A549 treated with CORT108297 at 1 μM for 4 hours (cell line): ENCODE measurements around the gene AUP1. TPM values are rescaled to one million over a fixed set of nuclear protein-coding genes. Genes with fewer than 3 reads are reported as not detected.

Experiments
- total RNA-seq: library from RNA; stranded (reverse); fragments of 200-300 nt; extraction: Qiagen RNA extraction; gene quantifications from 5 replicates; pipeline ENCODE4 v1.2.3, GENCODE V29; 2022

AUP1 gene
- 187 to 255 TPM (median 247 TPM) in 5 replicates for total RNA-seq

DNA sequence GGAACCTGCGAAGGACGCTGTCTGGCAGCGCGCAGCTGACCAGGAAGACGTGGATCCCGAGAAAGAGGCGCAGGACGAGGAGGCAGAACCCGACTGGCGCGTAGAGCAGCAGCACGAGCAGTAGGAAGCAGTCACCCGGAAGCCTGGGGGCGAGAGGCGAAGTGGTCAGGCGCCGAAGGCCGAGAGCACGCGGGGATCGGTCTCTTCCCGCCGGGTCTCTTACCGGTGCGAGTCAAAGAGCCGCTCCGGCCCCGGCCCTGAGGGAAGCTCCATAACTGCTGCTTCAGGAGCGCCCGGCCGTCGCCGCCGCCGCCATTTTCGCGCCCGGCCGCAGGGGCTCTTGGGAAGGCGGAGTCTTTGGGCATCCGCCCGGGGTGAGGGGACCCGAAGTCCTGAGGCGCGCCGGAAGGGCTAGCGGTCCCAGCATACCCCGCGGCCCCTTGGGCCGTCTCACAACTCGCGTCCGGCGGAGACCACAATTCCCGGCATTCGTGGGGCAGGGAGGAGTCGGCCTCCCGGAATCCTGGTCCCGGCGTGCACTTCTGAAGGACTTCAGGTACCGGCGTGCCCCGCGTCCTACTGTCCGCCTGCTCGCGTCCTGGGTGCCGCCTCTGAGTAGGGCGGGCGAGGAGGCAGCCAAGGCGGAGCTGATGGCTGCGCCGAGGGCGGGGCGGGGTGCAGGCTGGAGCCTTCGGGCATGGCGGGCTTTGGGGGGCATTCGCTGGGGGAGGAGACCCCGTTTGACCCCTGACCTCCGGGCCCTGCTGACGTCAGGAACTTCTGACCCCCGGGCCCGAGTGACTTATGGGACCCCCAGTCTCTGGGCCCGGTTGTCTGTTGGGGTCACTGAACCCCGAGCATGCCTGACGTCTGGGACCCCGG lies at the start of gene AUP1, which contains the start of gene HTRA2:
TSS of gene AUP1 (minus strand) at position 350 of the 882 bp plus-strand sequence. CDS start at position 273, 77 bp downstream.
TSS of gene HTRA2 (plus strand) at position 577 of the 882 bp plus-strand sequence. CDS start at position 651, 74 bp downstream.

GRCh38 chr2:74553892-74554819 lies 24.6 kb upstream of the AUP1 start, which contains the start of the genes DOK1 and LOXL3:
Gene DOK1 (plus strand): TSS chr2:74554720. CDS start chr2:74554755, 35 bp downstream.
Gene LOXL3 (minus strand): TSS chr2:74553942. CDS start chr2:74552634, 1,308 bp downstream.

DNA sequence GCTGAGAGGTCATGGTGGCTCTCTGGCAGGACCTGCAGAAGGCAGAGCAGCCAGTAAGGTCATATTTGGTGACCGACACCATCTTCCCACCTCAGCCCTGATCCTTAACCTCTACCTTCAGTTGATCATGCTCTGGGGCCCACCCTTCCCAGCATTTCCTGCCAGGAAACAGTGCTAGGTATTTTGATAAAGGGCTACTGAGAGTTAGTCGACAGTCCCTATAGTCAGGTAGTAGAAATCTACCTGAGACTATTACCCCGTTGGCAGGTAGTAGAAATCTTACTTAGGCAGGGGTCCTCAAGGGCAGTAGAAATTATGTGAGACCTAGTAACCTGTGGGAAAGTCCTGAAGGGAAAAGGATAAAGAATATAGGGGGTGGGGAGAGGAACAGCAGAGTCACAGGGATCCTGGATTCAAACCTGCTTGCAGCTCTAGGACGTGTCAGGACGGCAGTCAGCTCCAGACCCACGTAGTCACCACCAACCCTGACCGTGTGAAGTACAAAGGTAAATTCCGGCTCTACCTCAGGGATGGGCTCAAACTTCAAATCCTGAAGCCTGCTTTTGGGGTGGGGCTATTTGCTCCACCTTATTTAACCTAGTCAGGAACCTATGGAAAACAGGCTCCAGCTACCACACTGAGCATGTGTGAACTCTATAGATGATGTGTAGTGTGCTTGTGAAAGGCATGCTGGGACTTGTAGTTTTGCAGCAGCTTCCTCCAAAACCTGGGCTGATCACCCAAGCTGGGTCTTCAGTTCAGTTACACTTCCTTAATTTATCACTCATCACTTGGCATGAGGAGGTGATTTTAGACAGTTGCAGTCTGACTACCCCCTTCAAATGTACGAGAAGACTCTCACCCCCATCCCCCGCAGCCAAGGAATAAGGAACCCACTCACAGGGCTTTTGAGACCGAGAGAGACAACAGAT lies 3.5 kb downstream of the AUP1 start, which contains the start of gene DQX1:
TSS of gene DQX1 (minus strand) at position 515 of the 932 bp plus-strand sequence. CDS start at position 13, 502 bp downstream.

DNA sequence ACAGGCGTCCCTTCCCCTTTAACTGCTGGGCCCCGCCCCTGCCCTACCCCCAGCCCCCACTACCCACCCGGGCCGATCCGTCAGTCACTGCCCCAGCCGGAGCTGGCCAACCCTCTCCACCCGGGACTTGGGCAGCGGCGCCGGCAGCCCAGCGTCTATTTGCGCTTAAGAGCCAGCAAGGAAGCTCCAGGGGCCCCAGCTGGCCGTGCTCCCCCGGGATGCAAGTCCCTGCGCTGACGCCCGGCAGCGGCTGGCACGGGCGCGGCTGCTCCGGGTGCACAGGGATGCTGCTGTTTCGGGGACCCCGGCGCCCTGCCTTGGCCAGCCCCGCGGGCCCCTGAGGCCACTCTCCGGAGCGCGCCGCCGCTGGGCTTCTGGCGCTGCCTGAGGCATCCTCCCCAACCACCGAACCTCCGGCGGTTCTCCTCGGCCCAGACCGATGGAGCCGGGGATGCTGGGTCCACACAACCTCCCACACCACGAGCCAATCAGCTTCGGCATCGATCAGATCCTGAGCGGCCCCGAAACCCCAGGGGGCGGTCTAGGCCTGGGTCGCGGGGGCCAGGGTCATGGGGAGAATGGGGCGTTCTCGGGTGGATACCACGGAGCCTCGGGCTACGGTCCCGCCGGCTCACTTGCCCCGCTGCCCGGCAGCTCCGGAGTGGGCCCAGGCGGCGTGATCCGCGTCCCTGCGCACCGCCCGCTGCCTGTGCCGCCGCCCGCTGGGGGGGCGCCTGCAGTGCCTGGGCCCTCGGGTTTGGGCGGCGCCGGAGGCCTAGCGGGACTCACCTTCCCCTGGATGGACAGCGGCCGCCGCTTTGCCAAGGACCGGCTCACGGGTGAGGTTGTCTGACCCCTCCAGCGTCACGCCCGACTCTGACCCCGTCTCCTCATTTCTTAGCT lies 14.9 kb downstream of the AUP1 start, which contains the start of gene TLX2:
TSS of gene TLX2 (plus strand) at position 83 of the 903 bp plus-strand sequence. CDS start at position 440, 357 bp downstream.

DNA sequence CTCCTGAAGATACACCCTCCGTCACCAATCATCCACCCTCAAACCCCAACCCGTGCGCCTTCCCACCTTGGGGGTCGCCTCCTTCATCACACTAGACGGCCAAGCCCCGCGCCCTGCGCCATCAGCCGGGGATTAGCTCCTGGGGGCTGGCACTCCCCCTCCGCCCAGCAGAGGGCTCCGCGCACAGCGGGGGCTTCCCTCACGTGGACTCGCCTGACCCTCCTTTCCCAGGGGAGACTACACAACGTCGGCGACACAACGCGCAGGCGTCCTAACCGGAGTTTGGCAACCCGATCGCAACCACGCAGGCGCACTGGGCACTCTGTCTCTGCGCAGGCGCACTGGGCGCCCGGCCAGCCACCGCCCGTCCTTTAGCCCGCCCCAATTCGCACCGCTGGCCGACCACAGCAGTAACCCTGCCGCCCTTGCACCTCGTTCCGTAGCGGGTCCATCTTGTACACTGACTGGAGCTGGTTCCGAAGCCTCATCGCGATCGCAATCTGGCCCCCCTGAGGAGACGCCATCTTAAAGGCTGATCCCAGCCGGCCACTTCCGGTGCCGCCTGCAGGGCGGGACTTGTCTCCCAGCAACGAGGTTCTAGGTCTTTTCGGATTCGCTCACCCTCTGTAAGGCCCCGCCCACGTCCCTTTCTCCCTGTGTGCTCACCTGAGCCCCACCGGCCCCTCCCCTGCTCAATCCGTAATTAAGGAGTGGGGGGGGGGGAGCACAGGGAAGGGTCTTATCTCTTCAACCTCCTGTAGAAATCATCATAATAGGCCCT lies 22.2 kb downstream of the AUP1 start, which contains the start of gene PCGF1:
TSS of gene PCGF1 (minus strand) at position 551 of the 781 bp plus-strand sequence. CDS start at position 524, 27 bp downstream.

GRCh38 chr2:74499267-74499939 lies 30.1 kb downstream of the AUP1 start, which contains the start of gene LBX2:
Gene LBX2 (minus strand): TSS chr2:74499603. CDS start chr2:74499537, 66 bp downstream.

DNA sequence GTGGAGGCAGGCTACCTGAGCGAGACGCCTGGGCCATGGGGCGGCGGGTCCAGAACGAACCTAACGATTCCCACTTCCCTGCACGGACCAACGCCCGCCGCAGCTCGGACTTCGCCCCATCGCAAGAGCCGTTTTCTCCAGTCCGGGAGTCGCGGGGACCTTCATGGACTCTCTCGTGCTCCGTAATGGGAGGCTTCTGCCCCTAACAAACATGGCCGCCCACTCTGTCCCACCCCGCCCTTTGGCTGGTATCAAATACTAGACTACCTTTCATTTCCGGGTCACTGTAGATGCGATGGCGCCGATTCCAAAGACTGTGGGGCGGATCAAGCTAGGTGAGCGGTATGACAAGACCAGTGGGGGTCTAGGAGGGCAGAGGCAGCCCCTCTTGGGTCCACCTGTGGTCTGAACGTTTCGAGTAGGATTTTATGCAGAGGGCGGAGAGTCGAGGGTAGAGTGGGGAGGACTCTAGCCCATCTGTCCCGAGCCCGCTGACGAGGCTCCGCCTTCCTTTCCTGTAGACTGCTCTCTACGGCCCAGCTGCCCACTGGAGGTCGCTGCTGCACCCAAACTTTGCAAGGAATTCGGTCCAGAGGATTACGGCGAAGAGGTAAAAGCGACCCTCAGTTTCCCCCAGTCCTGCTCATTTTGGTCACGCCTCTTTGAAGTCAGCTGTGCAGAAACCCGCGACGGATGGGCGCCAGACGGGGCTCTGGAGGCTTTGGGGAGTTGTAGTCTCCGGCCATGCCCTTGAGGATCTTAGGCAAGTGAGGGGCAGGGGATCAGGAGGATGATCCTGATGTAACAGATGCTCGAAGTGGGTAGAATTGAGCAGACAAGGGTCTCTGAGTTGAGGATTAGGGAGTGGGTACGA lies 46.5 kb downstream of the AUP1 start, which contains the start of the genes CCDC142 and TTC31:
TSS of gene CCDC142 (minus strand) at position 198 of the 874 bp plus-strand sequence. CDS start at position 37, 161 bp downstream.
TSS of gene TTC31 (plus strand) at position 281 of the 874 bp plus-strand sequence. CDS start at position 296, 15 bp downstream.

Other genes with a start within 250 kb of the AUP1 start
- gene SLC4A5, start 186.3 kb downstream of the AUP1 start, total RNA-seq = 0.24 to 0.63 TPM (median 0.42 TPM) in 5 replicates
- gene DCTN1, start 149.4 kb downstream of the AUP1 start, total RNA-seq = 102 to 155 TPM (median 147 TPM) in 5 replicates
- 2.5 to 4.0 TPM (median 3.3 TPM) in 5 replicates for gene C2orf81, start 108.1 kb downstream of the AUP1 start, total RNA-seq
- gene WDR54, start 108.0 kb downstream of the AUP1 start, total RNA-seq = 71.7 to 93.6 TPM (median 91.4 TPM) in 5 replicates
- 19.7 to 29.6 TPM (median 26.0 TPM) in 5 replicates for gene RTKN, start 87.8 kb downstream of the AUP1 start, total RNA-seq
- 53.3 to 59.3 TPM (median 55.7 TPM) in 5 replicates for gene INO80B, start 74.6 kb downstream of the AUP1 start, total RNA-seq
- 46.5 to 91.2 TPM (median 87.8 TPM) in 5 replicates for gene WBP1, start 71.3 kb downstream of the AUP1 start, total RNA-seq
- 38.2 to 57.7 TPM (median 53.4 TPM) in 5 replicates for gene MOGS, start 64.3 kb downstream of the AUP1 start, total RNA-seq
- 94.6 to 158 TPM (median 138 TPM) in 5 replicates for gene MRPL53, start 57.0 kb downstream of the AUP1 start, total RNA-seq
- gene CCDC142, start 46.7 kb downstream of the AUP1 start, total RNA-seq = 10.8 to 16.9 TPM (median 15.4 TPM) in 5 replicates
- 15.5 to 20.4 TPM (median 17.6 TPM) in 5 replicates for gene TTC31, start 46.6 kb downstream of the AUP1 start, total RNA-seq
- gene LBX2, start 30.1 kb downstream of the AUP1 start, total RNA-seq = 2.5 to 4.4 TPM (median 4.2 TPM) in 5 replicates
- gene PCGF1, start 22.0 kb downstream of the AUP1 start, total RNA-seq = 31.7 to 39.8 TPM (median 34.6 TPM) in 5 replicates
- 0.16 to 0.44 TPM (median 0.27 TPM) in 5 replicates for gene TLX2, start 15.3 kb downstream of the AUP1 start, total RNA-seq
- gene DQX1, start 3.5 kb downstream of the AUP1 start, total RNA-seq = 0.06 to 0.16 TPM (median 0.12 TPM) in 5 replicates
- 34.7 to 45.7 TPM (median 41.8 TPM) in 5 replicates for gene HTRA2, start 227 bp upstream of the AUP1 start, total RNA-seq
- gene LOXL3, start 24.2 kb upstream of the AUP1 start, total RNA-seq = 0.22 to 0.37 TPM (median 0.33 TPM) in 5 replicates
- 3.4 to 5.4 TPM (median 4.5 TPM) in 5 replicates for gene DOK1, start 25.0 kb upstream of the AUP1 start, total RNA-seq
- gene M1AP, start 118.6 kb upstream of the AUP1 start, total RNA-seq = not detected in 5 replicates
- 8.7 to 13.8 TPM (median 11.1 TPM) in 5 replicates for gene SEMA4F, start 124.5 kb upstream of the AUP1 start, total RNA-seq